ENCODE measurements around the gene BICC1.

BICC1 gene

GRCh38 chr10:58608351-58608750 lies 95.7 kb downstream of the BICC1 start:
- DNase-seq (ENCODE audit: low read depth) = no peak
- no peak for TF ChIP-seq CTCF (IDR thresholded peaks at IDR 0.05; ENCODE audit: low read depth, low read length, missing control alignments)
- no peak overlapping the region for H3K4me3 ChIP-seq (ENCODE audit: low read depth, low read length)
- in situ Hi-C loops (cut with HindIII; ENCODE audit: low sequenced_read_pairs) = no loop called here

GRCh38 chr10:58608826-58609531 lies 96.3 kb downstream of the BICC1 start:
- in situ Hi-C loops (cut with HindIII; ENCODE audit: low sequenced_read_pairs) = no loop called here

GRCh38 chr10:58609532-58610150 lies 97.0 kb downstream of the BICC1 start:
- no peak for DNase-seq (ENCODE audit: low read depth)
- no peak for TF ChIP-seq CTCF (IDR thresholded peaks at IDR 0.05; ENCODE audit: low read depth, low read length, missing control alignments)
- H3K4me3 ChIP-seq (ENCODE audit: low read depth, low read length) = no peak overlapping the region
- in situ Hi-C loops (cut with HindIII; ENCODE audit: low sequenced_read_pairs) = no loop called here

More at GRCh38 chr10:58608826-58609531, 96.3 kb downstream of the BICC1 start:
- DNase-seq (ENCODE audit: low read depth) = no peak
- no peak for TF ChIP-seq CTCF (IDR thresholded peaks at IDR 0.05; ENCODE audit: low read depth, low read length, missing control alignments)
- H3K4me3 ChIP-seq (ENCODE audit: low read depth, low read length) = no peak overlapping the region

- no peak overlapping the region for H3K4me3 ChIP-seq (ENCODE audit: low read depth, low read length)
- in situ Hi-C loops (cut with HindIII; ENCODE audit: low sequenced_read_pairs) = no loop called here
- TF ChIP-seq CTCF (IDR thresholded peaks at IDR 0.05; ENCODE audit: low read depth, low read length, missing control alignments) = no peak
- DNase-seq (ENCODE audit: low read depth) = no peak
These were observed 102.7 kb downstream of the BICC1 start for GRCh38 chr10:58615237-58615935.

GRCh38 chr10:58618158-58618676 lies 105.5 kb downstream of the BICC1 start:
- no peak for TF ChIP-seq CTCF (IDR thresholded peaks at IDR 0.05; ENCODE audit: low read depth, low read length, missing control alignments)
- H3K4me3 ChIP-seq (ENCODE audit: low read depth, low read length) = no peak overlapping the region
- in situ Hi-C loops (cut with HindIII; ENCODE audit: low sequenced_read_pairs) = no loop called here
- no peak for DNase-seq (ENCODE audit: low read depth)

GRCh38 chr10:58621379-58622077 lies 108.9 kb downstream of the BICC1 start:
- DNase-seq (ENCODE audit: low read depth) = no peak
- no peak overlapping the region for H3K4me3 ChIP-seq (ENCODE audit: low read depth, low read length)
- in situ Hi-C loops (cut with HindIII; ENCODE audit: low sequenced_read_pairs) = no loop called here
- TF ChIP-seq CTCF (IDR thresholded peaks at IDR 0.05; ENCODE audit: low read depth, low read length, missing control alignments) = no peak

Data from astrocyte of the cerebellum (primary cell).